ENCODE data around the gene PLEKHH2.
A peak's percentile ranks its signal among the peaks of the same experiment; 100 is the strongest.
"Not testable (repeated sequence)": the region's sequence is repeated elsewhere in the genome, so short reads cannot be mapped to it uniquely, and the experiment has no call there.

Gene PLEKHH2

GRCh38 chr2:43676322-43677050 lies 39.4 kb downstream of the PLEKHH2 start, which contains the start of gene C1GALT1C1L:
C1GALT1C1L (minus strand) TSS chr2:43676429; CDS start chr2:43676322, 107 bp downstream.
- H3K27me3 Mint-ChIP-seq: peaks cover 25% of the 10 kb centered on the region
- peaks cover 3% of the 10 kb centered on the region for H3K36me3 Mint-ChIP-seq (ENCODE audit: low read depth)
- no peak within 1 kb of the TSS for H3K27ac Mint-ChIP-seq
- H3K4me1 Mint-ChIP-seq: peaks cover 5% of the 10 kb centered on the region
- ATAC-seq (peak; percentile 57), DNase-seq (peak; percentile 46)
- H3K9me3 Mint-ChIP-seq: peaks cover 12% of the 10 kb centered on the region
- peak within 1 kb of the TSS; percentile 35 for H3K4me3 Mint-ChIP-seq

- H3K4me3 Mint-ChIP-seq; H3K4me1 Mint-ChIP-seq; H3K9me3 Mint-ChIP-seq; DNase-seq; H3K36me3 Mint-ChIP-seq (ENCODE audit: low read depth); ATAC-seq; H3K27ac Mint-ChIP-seq: not testable (repeated sequence)
- peaks cover 15% of the 10 kb centered on the region for H3K27me3 Mint-ChIP-seq
These were observed 40.7 kb downstream of the PLEKHH2 start for GRCh38 chr2:43677783-43678182.

GRCh38 chr2:43685357-43685756 lies 48.3 kb downstream of the PLEKHH2 start:
- H3K4me1 Mint-ChIP-seq: peaks cover 2% of the 10 kb centered on the region
- ATAC-seq: no peak
- no peak overlapping the region for H3K27ac Mint-ChIP-seq
- no peaks in the 10 kb centered on the region for H3K9me3 Mint-ChIP-seq
- no peak overlapping the region for H3K4me3 Mint-ChIP-seq
- H3K36me3 Mint-ChIP-seq (ENCODE audit: low read depth): no peaks in the 10 kb centered on the region
- peaks cover 6% of the 10 kb centered on the region for H3K27me3 Mint-ChIP-seq
- DNase-seq: no peak

GRCh38 chr2:43689999-43690398 lies 52.9 kb downstream of the PLEKHH2 start:
- Mint-ChIP-seq H3K9me3 (no peaks in the 10 kb centered on the region), H3K27me3 (peaks cover 5% of the 10 kb centered on the region), H3K27ac (no peak overlapping the region), H3K4me1 (peaks cover 2% of the 10 kb centered on the region), H3K36me3 (ENCODE audit: low read depth) (no peaks in the 10 kb centered on the region), H3K4me3 (no peak overlapping the region)
- DNase-seq (no peak), ATAC-seq (no peak)

GRCh38 chr2:43692428-43692994 lies 55.5 kb downstream of the PLEKHH2 start:
- no peak for ATAC-seq
- no peaks in the 10 kb centered on the region for H3K4me1 Mint-ChIP-seq
- peaks cover 5% of the 10 kb centered on the region for H3K27me3 Mint-ChIP-seq
- no peak overlapping the region for H3K4me3 Mint-ChIP-seq
- H3K36me3 Mint-ChIP-seq (ENCODE audit: low read depth): no peaks in the 10 kb centered on the region
- H3K9me3 Mint-ChIP-seq: no peaks in the 10 kb centered on the region
- H3K27ac Mint-ChIP-seq: no peak overlapping the region
- DNase-seq: no peak

GRCh38 chr2:43698140-43698539 lies 61.1 kb downstream of the PLEKHH2 start:
- H3K9me3 Mint-ChIP-seq; H3K27me3 Mint-ChIP-seq; H3K27ac Mint-ChIP-seq; H3K4me1 Mint-ChIP-seq; DNase-seq; H3K4me3 Mint-ChIP-seq; H3K36me3 Mint-ChIP-seq (ENCODE audit: low read depth); ATAC-seq: not testable (repeated sequence)

GRCh38 chr2:43699761-43700160 lies 62.7 kb downstream of the PLEKHH2 start:
- Mint-ChIP-seq H3K4me3 (no peak overlapping the region), H3K27me3 (peaks cover 6% of the 10 kb centered on the region), H3K4me1 (no peaks in the 10 kb centered on the region), H3K36me3 (ENCODE audit: low read depth) (peaks cover 2% of the 10 kb centered on the region), H3K9me3 (no peaks in the 10 kb centered on the region), H3K27ac (no peak overlapping the region)
- DNase-seq: no peak
- ATAC-seq: no peak

GRCh38 chr2:43701111-43701510 lies 64.1 kb downstream of the PLEKHH2 start:
- Mint-ChIP-seq H3K4me1 (no peaks in the 10 kb centered on the region), H3K9me3 (no peaks in the 10 kb centered on the region), H3K27ac (no peak overlapping the region), H3K36me3 (ENCODE audit: low read depth) (peaks cover 2% of the 10 kb centered on the region), H3K27me3 (peaks cover 6% of the 10 kb centered on the region), H3K4me3 (no peak overlapping the region)
- ATAC-seq: no peak
- no peak for DNase-seq

- Mint-ChIP-seq H3K4me3 (no peak overlapping the region), H3K9me3 (no peaks in the 10 kb centered on the region)
- no peak for DNase-seq
These were observed 70.4 kb downstream of the PLEKHH2 start for GRCh38 chr2:43707255-43708015.

GRCh38 chr2:43708178-43708577 lies 71.1 kb downstream of the PLEKHH2 start:
- Mint-ChIP-seq H3K27ac (no peak overlapping the region), H3K4me3 (no peak overlapping the region), H3K27me3 (peaks cover 5% of the 10 kb centered on the region), H3K36me3 (ENCODE audit: low read depth) (no peaks in the 10 kb centered on the region), H3K4me1 (no peaks in the 10 kb centered on the region), H3K9me3 (no peaks in the 10 kb centered on the region)
- ATAC-seq (no peak), DNase-seq (no peak)

More at GRCh38 chr2:43707255-43708015, 70.4 kb downstream of the PLEKHH2 start:
- peaks cover 7% of the 10 kb centered on the region for H3K27me3 Mint-ChIP-seq
- H3K4me1 Mint-ChIP-seq: no peaks in the 10 kb centered on the region
- no peak overlapping the region for H3K27ac Mint-ChIP-seq
- ATAC-seq: no peak
- H3K36me3 Mint-ChIP-seq (ENCODE audit: low read depth): peaks cover 2% of the 10 kb centered on the region

- no peaks in the 10 kb centered on the region for H3K4me1 Mint-ChIP-seq
- H3K4me3 Mint-ChIP-seq: no peak overlapping the region
- H3K27me3 Mint-ChIP-seq: peaks cover 5% of the 10 kb centered on the region
- no peak overlapping the region for H3K27ac Mint-ChIP-seq
- ATAC-seq (no peak), DNase-seq (no peak)
- no peaks in the 10 kb centered on the region for H3K36me3 Mint-ChIP-seq (ENCODE audit: low read depth)
- no peaks in the 10 kb centered on the region for H3K9me3 Mint-ChIP-seq
These were observed 71.8 kb downstream of the PLEKHH2 start for GRCh38 chr2:43708891-43709290.

GRCh38 chr2:43710866-43711265 lies 73.8 kb downstream of the PLEKHH2 start:
- Mint-ChIP-seq H3K4me3 (no peak overlapping the region), H3K27ac (no peak overlapping the region), H3K36me3 (ENCODE audit: low read depth) (no peaks in the 10 kb centered on the region), H3K27me3 (peaks cover 5% of the 10 kb centered on the region), H3K9me3 (no peaks in the 10 kb centered on the region), H3K4me1 (no peaks in the 10 kb centered on the region)
- DNase-seq (no peak), ATAC-seq (no peak)

GRCh38 chr2:43714164-43714563 lies 77.1 kb downstream of the PLEKHH2 start:
- H3K9me3 Mint-ChIP-seq: no peaks in the 10 kb centered on the region
- DNase-seq: no peak

GRCh38 chr2:43715300-43716098 lies 78.4 kb downstream of the PLEKHH2 start:
- H3K9me3 Mint-ChIP-seq: no peaks in the 10 kb centered on the region
- H3K27ac Mint-ChIP-seq: no peak overlapping the region
- peaks cover 6% of the 10 kb centered on the region for H3K27me3 Mint-ChIP-seq
- no peak for DNase-seq
- H3K4me3 Mint-ChIP-seq: no peak overlapping the region
- no peaks in the 10 kb centered on the region for H3K36me3 Mint-ChIP-seq (ENCODE audit: low read depth)
- H3K4me1 Mint-ChIP-seq: no peaks in the 10 kb centered on the region
- no peak for ATAC-seq

More at GRCh38 chr2:43714164-43714563, 77.1 kb downstream of the PLEKHH2 start:
- Mint-ChIP-seq H3K27me3 (peaks cover 8% of the 10 kb centered on the region), H3K4me3 (no peak overlapping the region), H3K27ac (no peak overlapping the region), H3K4me1 (no peaks in the 10 kb centered on the region), H3K36me3 (ENCODE audit: low read depth) (no peaks in the 10 kb centered on the region)
- ATAC-seq: no peak

Data from activated naive CD8-positive, alpha-beta T cell treated with anti-CD3 and anti-CD28 coated beads, Interleukin-2, amount 50 U/mL, for 24 hours (primary cell).